Measurements from ENCODE around the gene LRWD1.

The LRWD1 gene

DNA sequence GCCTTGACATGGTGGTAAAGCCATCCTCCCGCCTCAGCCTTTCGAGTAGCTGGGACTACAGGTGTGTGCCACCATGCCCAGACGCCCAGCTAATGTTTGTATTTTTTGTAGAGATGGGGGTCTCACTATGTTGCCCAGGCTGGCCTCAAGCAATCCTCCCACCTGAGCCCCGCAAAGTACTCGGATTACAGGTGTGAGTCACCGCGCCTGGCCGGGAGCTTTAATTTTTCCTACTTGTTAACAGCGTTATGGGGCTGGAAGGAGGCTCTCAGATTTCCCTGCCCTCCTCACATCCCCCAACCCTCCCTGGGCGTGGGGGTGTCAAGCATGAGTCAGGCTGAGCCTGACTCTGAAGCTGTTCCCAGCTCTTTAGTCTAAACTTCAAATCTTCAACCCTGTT lies 8.5 kb upstream of the LRWD1 start:
- no peak for DNase-seq (ENCODE audit: low read depth)
- TF ChIP-seq, protein P1, sequence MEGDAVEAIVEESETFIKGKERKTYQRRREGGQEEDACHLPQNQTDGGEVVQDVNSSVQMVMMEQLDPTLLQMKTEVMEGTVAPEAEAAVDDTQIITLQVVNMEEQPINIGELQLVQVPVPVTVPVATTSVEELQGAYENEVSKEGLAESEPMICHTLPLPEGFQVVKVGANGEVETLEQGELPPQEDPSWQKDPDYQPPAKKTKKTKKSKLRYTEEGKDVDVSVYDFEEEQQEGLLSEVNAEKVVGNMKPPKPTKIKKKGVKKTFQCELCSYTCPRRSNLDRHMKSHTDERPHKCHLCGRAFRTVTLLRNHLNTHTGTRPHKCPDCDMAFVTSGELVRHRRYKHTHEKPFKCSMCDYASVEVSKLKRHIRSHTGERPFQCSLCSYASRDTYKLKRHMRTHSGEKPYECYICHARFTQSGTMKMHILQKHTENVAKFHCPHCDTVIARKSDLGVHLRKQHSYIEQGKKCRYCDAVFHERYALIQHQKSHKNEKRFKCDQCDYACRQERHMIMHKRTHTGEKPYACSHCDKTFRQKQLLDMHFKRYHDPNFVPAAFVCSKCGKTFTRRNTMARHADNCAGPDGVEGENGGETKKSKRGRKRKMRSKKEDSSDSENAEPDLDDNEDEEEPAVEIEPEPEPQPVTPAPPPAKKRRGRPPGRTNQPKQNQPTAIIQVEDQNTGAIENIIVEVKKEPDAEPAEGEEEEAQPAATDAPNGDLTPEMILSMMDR (IDR thresholded peaks at IDR 0.05; ENCODE audit: control insufficient read depth, insufficient read depth, low read depth, low read length, missing control alignments) = no peak

DNA sequence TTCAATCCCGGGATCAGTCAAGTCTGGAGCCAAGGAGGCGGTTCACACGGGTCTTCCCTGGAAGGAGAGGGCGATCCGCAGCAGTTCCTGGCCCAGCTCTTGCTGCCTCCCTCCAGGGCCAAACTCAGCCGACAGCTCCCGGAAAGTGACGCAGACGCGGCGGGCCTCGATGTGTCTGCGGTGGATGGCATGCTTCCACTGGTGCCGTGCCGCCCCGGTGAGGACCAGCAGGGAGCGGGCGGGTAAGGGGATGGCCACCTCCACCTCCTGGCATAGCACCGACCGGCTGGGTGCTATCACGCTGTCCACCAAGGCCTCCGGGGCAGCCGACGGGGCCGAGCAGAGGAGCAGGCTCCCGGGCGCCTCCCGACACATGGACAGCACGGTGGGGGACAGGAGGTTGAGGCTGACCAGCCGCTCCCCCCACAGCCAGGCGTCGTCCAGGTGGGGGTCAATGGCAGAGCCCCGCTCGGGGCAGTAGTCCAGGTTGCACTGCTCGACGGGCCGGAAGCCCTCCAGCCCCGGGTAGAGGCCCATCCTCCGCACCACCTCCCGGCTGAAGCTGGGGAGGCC lies 7.3 kb upstream of the LRWD1 start:
- DNase-seq (ENCODE audit: low read depth) = no peak
- no peak overlapping the region for H3K4me3 ChIP-seq (ENCODE audit: control insufficient read depth, low read depth, low read length)

More for the DNA sequence above, 8.5 kb upstream of the LRWD1 start:
- H3K4me3 ChIP-seq (ENCODE audit: control insufficient read depth, low read depth, low read length) = no peak overlapping the region

DNA sequence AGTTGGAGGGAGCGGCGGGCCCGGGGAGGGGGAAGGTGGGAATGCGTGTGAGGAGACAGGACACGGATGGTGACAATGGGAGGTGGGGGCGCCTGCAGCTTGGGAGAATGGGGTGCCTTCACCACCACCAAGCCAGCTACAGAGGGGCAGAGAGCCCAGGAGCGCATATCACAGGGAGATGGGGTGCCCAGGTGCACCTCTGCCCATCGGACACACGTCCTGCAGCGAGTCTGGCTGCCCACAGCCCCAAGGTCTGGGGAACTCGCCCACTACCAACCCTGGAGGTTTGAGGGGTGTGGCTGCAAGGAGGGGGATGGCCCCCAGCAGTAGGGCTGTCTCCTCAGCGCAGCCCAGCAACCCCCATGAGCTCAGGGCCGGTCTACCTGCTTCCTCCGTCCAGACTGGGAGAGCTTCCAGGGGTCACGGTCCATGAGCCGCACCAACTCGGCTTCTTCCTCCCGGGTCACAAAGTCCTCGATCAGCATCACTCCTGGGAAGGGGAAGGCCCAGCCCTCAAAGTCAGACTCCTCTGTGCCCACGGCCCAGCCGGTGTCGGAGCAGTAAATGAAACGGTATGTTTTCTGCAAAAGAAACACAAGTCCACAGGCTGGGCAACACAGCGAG lies 5.5 kb upstream of the LRWD1 start:
- H3K4me3 ChIP-seq (ENCODE audit: control insufficient read depth, low read depth, low read length) = no peak overlapping the region
- DNase-seq (ENCODE audit: low read depth) = no peak
- TF ChIP-seq, protein P1 (IDR thresholded peaks at IDR 0.05; ENCODE audit: control insufficient read depth, insufficient read depth, low read depth, low read length, missing control alignments) = no peak

More for the DNA sequence above, 7.3 kb upstream of the LRWD1 start:
- TF ChIP-seq, protein P1 (IDR thresholded peaks at IDR 0.05; ENCODE audit: control insufficient read depth, insufficient read depth, low read depth, low read length, missing control alignments) = no peak

DNA sequence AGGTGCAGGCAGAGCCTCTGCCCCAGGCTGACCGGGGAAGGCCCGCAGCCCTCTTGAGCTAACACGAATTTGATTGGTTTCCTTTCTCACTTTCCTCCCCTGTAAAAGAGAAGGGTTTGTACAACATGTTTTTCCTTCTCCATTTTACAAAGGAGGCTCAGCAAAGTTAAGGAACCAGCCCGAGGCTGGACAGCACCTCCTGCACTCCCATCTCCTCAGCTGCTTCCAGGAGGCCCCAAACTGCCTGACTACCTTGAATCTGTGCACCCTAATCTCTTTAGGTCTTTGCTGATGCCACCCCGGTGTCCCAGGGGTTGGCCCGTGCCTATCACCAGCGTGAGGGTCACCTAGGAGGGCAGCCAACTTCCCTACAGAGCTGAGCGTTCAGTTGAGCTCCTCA lies 4.3 kb upstream of the LRWD1 start:
- TF ChIP-seq, protein P1 (IDR thresholded peaks at IDR 0.05; ENCODE audit: control insufficient read depth, insufficient read depth, low read depth, low read length, missing control alignments) = no peak
- DNase-seq (ENCODE audit: low read depth) = no peak
- no peak overlapping the region for H3K4me3 ChIP-seq (ENCODE audit: control insufficient read depth, low read depth, low read length)

DNA sequence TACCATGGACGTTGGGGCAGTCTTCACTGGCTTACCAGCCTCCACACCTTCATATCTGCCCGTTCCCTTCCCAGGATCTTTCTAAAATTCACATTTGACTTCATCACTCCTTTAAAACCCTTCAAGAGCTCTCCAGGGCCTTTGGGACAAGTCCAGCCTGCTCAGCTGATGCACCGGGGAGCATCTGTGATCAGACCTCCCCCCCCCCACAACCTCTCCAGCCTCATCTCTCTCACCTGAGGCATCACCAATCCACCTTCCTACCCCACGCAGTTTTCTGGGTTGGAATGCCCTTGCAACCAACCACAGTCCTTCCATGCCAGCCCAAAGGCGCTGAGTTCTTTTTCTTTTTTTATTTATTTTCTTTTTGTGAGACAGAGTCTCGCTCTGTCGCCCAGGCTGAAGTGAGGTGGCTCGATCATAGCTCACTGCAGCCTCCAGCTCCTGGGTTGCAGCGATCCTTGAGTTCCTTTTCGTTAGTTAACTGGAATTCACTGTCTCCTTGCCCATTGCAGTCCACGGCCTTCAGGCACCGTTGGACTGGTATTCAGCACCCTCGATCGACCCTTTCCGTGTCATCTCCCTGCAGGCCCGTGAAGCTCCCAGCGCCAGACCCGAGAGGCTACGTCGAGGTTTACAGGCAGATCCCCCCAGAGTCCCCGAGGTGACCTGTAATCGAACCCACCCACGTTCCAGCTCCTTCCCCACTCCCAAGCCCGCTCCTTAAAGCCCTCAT lies 775 bp upstream of the LRWD1 start:
- peak overlapping the region; percentile 75 for H3K4me3 ChIP-seq (ENCODE audit: control insufficient read depth, low read depth, low read length)
- TF ChIP-seq, protein P1 (IDR thresholded peaks at IDR 0.05; ENCODE audit: control insufficient read depth, insufficient read depth, low read depth, low read length, missing control alignments) = no peak
- DNase-seq (ENCODE audit: low read depth) = no peak

DNA sequence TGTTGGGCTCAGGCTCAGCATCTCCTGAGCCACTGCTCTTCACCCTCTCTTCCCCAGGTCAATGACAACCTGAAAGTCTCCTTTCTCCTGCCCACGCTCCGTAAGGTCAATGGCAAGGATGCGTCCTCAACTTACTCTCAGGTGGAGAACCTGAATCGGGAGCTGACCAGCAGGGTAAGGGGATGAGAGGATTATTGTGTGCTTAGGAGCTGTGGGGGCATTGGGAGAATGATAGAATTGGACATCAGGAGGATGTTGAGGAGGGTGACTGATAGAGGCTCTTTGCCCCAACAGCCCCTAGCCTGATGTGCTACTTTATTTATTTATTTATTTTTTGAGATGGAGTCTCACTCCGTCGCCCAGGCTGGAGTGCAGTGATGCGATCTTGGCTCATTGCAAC lies 1.3 kb downstream of the LRWD1 start:
- DNase-seq (ENCODE audit: low read depth) = no peak
- TF ChIP-seq, protein P1 (IDR thresholded peaks at IDR 0.05; ENCODE audit: control insufficient read depth, insufficient read depth, low read depth, low read length, missing control alignments) = no peak
- H3K4me3 ChIP-seq (ENCODE audit: control insufficient read depth, low read depth, low read length) = peak overlapping the region; percentile 75
